GM12865 (cell line): ENCODE data around the gene ERI2.
A peak's percentile ranks its signal among the peaks of the same experiment; 100 is the strongest.

Experiments
- DNase-seq: peaks from one replicate; pipeline ENCODE4 v3.0.0; 2010; ENCODE audit warnings: low read depth
- H3K4me3 ChIP-seq: 2 replicates; pipeline ENCODE4 v1.5.1; 2011; ENCODE audit warnings: mild to moderate bottlenecking, low read depth, low read length, control low read depth
- TF ChIP-seq, protein P1 (sequence below): IDR thresholded peaks from 2 replicates; pipeline ENCODE4 v1.5.1; 2011; ENCODE audit warnings: low read length, control low read depth, low read depth, inconsistent platforms; ENCODE audit not compliant: insufficient read depth; ENCODE audit errors: missing control alignments

The ERI2 gene, protein sequence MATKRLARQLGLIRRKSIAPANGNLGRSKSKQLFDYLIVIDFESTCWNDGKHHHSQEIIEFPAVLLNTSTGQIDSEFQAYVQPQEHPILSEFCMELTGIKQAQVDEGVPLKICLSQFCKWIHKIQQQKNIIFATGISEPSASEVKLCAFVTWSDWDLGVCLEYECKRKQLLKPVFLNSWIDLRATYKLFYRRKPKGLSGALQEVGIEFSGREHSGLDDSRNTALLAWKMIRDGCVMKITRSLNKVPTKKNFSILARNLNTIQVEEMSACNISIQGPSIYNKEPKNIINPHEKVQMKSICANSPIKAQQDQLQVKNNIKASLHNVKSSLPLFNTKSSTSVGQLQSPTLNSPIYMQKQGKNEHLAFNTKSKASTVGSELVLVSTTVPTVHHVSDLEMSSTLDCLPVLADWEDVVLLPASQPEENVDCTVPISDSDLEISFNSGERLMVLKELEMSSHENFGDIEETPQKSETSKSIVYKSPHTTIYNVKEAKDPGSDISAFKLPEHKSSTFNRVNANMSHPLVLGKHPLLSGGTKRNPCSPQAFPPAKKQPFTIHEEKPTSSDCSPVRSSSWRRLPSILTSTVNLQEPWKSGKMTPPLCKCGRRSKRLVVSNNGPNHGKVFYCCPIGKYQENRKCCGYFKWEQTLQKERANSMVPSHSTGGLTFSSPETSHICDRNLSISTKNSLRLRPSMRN

DNA sequence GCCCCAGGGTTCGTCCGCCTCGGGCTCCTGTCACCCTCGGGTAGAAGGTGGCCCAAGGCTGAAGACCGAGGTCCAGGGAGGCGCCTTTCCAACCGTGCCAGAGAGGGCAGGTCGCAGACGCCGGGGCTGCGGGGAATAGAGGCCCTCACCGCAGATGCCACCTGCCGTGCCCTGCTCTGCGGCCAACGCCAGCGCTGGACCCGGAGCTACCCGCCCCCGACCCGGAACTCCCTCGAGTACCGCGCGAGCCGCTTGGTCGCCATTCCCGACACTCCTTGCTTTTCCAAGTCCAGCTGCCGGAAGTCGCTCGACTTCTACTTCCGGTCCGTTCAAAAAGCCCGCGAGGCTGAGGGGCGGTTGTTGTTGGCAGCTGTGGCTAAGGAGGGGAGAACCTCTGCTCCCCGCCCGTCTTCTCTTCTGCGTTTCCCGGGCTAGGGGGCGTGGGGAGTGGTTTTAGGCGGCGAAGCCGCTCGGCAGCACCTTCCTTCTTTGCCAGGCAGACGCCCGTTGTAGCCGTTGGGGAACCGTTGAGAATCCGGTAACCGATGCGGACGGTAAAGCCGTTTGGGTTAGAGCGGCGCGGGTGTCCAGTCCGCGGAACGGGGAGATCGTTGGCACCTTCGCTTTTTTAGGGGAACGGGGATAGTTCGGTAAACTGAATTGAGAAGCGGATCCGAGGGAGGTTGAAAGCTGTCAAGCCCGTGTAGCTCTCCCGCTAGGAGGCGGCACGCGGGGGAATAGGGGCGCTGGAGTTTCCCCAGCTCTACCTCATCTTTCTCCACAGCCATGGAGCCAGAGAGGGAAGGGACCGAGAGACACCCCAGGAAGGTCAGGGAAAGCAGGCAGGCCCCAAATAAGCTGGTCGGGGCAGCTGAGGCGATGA, at the start of gene ERI2, which contains the start of gene REXO5:
Gene ERI2 (minus strand): TSS at position 305 of the 883 bp plus-strand sequence. CDS start 42 bp downstream, at position 263.
Gene REXO5 (plus strand): TSS at position 360 of the 883 bp plus-strand sequence. CDS start 427 bp downstream, at position 787.
- DNase-seq = peak; percentile 94
- peak within 1 kb of the TSS; percentile 77 for H3K4me3 ChIP-seq
- TF ChIP-seq, protein P1, sequence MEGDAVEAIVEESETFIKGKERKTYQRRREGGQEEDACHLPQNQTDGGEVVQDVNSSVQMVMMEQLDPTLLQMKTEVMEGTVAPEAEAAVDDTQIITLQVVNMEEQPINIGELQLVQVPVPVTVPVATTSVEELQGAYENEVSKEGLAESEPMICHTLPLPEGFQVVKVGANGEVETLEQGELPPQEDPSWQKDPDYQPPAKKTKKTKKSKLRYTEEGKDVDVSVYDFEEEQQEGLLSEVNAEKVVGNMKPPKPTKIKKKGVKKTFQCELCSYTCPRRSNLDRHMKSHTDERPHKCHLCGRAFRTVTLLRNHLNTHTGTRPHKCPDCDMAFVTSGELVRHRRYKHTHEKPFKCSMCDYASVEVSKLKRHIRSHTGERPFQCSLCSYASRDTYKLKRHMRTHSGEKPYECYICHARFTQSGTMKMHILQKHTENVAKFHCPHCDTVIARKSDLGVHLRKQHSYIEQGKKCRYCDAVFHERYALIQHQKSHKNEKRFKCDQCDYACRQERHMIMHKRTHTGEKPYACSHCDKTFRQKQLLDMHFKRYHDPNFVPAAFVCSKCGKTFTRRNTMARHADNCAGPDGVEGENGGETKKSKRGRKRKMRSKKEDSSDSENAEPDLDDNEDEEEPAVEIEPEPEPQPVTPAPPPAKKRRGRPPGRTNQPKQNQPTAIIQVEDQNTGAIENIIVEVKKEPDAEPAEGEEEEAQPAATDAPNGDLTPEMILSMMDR = peak; percentile 52

DNA sequence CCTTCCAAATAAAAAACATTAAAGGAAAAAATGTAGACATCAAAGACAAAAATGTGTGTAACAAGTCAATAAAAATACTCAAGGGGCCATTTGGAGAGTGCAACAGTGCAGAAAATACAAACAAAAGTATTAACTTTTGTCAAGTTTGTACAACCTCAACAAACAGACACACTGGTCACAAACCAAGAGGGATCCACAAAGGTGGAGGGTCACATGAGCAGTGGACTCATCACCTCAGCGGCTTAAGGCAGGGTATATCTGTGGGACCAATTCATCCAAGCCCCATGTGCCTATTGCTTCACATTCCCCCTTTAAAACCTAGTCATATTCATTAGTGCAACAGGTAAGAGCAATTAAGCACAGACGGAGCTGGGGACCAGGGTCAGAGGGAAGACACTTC, 48.7 kb upstream of the ERI2 start:
- TF ChIP-seq, protein P1 = no peak
- no peak for DNase-seq
- H3K4me3 ChIP-seq = no peak overlapping the region

DNA sequence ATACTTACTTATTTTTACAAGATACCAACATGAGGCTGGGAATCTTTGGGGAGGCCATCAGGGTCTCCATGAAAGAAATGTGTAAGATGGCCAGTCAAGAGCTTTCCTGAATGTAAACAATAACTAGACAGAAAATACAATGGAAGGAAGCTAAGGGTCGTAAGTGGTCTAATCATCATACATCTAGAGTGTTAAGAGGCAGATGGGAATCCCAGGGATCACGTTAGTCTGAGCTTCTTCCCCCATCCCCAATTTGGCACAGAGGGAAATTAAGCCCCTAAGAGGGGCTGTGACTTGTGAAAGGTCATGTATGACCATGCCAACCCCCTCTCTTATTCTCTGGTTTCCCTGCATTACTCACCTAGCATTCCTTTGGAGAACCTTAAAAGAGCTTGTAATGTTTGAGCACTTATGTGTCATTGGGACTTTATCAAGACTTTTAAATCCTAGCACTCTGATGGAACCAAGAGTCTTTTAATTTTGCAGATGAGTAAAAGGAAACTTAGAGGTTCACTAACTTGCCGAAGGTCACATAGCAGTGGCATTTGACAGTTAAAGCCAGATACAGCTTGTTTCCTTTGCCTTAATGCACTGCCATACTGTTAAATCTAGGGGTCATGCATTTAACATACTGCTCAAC, 47.8 kb upstream of the ERI2 start:
- TF ChIP-seq, protein P1 = no peak
- H3K4me3 ChIP-seq = no peak overlapping the region
- no peak for DNase-seq

DNA sequence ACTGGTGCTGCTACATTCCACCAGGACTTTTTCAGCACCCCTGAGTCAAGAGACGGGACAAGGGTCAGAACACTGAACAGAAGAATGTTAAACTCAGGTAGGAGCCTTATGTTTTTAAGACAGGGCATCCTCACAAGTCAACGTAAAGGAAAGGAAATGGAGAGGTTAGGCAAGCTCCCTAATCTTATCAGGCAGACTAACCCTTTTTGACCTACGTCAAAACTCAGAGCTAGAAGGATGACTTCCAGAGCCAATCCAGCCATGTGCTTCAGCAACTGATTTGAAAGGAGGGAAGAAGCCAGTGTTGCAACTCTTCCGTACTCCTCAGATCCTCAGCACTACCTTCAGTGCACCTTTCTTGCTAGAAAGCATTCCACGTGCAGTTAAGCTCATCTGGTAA, 46.9 kb upstream of the ERI2 start:
- TF ChIP-seq, protein P1 = no peak
- DNase-seq = no peak
- no peak overlapping the region for H3K4me3 ChIP-seq

DNA sequence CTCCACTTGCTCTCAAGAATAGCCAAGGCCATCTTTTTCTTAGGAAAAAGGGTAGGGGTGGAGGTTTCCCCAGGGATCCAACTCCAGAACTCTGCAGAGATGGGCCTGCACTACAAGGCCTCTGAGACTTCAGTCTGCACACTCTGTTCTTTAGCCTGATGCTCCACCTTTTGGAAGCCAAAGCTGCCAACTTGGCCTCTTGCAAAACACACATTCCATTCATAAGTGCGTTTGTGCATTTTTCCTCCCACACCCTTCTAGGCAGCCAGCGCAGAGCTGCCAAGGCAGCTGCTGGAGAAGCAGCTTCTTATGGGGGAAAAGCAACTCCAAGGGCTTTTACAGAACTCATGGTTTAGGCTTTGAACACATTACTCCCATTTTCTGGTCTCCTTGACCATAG, 45.3 kb upstream of the ERI2 start:
- H3K4me3 ChIP-seq = no peak overlapping the region
- DNase-seq = no peak
- TF ChIP-seq, protein P1 = no peak

DNA sequence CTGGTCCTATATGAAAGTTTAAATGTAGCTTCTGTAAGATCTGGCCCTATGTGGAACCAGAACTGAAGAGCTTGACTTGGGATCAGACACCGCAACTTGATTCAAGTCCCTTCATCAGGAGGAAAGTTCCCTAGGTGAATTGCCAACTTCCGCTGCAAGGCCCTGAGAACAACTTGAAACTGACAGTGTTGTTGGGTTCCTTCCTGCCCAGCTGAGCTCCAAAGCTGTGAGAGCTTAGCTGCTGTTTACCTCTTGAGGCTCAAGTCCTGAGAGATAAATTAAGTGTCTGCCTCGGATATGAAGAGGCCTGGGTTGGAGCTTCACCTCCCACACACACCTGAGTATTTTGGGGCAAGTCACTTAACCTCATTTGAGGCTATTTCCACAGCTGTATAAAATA, 44.7 kb upstream of the ERI2 start:
- TF ChIP-seq, protein P1 = no peak
- DNase-seq = no peak
- H3K4me3 ChIP-seq = no peak overlapping the region
